Heart left ventricle (tissue), 13 donors: Measurements from ENCODE around the gene UTP14A.

Experiments used
- POLR2A ChIP-seq, 2 donors: fragments of 450-650 bp; IDR thresholded peaks; one replicate each; pipeline ENCODE4 v1.6.1; 2017; ENCODE audit warnings: antibody characterized with exemption in 2 of 2, mild to moderate bottlenecking in 2 of 2, moderate library complexity in 2 of 2
- TF ChIP-seq, protein P1 (sequence below), 12 donors: fragments of 200-600 bp; sonication (generic) in 4 of 12; IDR thresholded peaks; one replicate each; pipeline versions ENCODE4 v1.5.0 to v1.8.0; 2018 to 2022; ENCODE audit warnings: antibody characterized with exemption in 12 of 12, mild to moderate bottlenecking in 5 of 12
- donor health status: ischemic (EF 13 %, LVEDD 7.1; RV severe dilation, severe dysfunction).
- donor health status: DM: no; HTN: yes; CAD: no.
- donor health status: DM: no; HTN: no; CAD: no.
- donor health status: ischemic (EF 25% LVEDD 6.9; RV normal size, moderate dysfunction).
- donor health status: ischemic (EF 25% LVEDD 5.7; RV mildly dilated, moderate dysfunction).
- donor health status: ischemic (EF 35%, LVEDD 5.7; RV mildly dilated, moderate dysfunction).
- donor health status: nonischemic (EF 11% LVEDD 7.7; RV severe dilation, severe dysfunction).
- donor health status: DM: yes; HTN: yes; CAD: no.
- donor health status: PGD.
- donor health status: ischemic (EF 29% LVEDD 5.4; RV normal size, mild dysfunction).
- donor health status: nonischemic (EF 23%, LVEDD 6.1; RV moderate dilation, normal function).

DNA sequence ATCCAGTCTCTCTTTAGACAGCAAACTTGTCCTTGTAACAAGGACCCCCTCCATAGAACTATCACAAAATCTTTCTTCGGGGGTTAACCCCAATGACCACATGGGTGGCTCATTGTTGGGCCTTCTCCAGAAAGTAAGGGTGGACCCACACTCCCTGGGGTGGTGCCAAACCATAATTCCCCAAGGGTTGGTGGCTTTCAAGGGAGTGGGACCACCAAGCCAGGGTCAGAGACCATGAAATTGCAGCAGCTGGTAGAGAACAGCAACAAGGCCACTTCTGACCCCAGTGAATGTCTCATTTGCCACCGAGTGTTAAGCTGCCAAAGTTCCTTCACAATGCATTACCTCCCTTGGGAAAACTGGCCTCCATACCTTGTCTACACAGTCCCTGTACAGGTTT is 33.4 kb upstream of the UTP14A start:
- TF ChIP-seq, protein P1, sequence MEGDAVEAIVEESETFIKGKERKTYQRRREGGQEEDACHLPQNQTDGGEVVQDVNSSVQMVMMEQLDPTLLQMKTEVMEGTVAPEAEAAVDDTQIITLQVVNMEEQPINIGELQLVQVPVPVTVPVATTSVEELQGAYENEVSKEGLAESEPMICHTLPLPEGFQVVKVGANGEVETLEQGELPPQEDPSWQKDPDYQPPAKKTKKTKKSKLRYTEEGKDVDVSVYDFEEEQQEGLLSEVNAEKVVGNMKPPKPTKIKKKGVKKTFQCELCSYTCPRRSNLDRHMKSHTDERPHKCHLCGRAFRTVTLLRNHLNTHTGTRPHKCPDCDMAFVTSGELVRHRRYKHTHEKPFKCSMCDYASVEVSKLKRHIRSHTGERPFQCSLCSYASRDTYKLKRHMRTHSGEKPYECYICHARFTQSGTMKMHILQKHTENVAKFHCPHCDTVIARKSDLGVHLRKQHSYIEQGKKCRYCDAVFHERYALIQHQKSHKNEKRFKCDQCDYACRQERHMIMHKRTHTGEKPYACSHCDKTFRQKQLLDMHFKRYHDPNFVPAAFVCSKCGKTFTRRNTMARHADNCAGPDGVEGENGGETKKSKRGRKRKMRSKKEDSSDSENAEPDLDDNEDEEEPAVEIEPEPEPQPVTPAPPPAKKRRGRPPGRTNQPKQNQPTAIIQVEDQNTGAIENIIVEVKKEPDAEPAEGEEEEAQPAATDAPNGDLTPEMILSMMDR (IDR thresholded peaks at IDR 0.05): no peak
- TF ChIP-seq POLR2A (IDR thresholded peaks at IDR 0.05): no peak
